Left renal pelvis (tissue), 4 donors: ENCODE data around the gene PARD3B. TPM values are rescaled to one million over a fixed set of nuclear protein-coding genes. Genes with fewer than 3 reads are reported as not detected.

Experiments
- DNase-seq, 4 donors: peaks; one replicate each; pipeline ENCODE4 v3.0.0-alpha.2; 2013; ENCODE audit warnings: low read depth in 4 of 4, low spot score in 3 of 4
- polyA plus RNA-seq, 4 donors: library from polyadenylated mRNA; unstranded; fragments of 120-200 nt; gene quantifications; one replicate each; pipeline ENCODE4 v1.2.1, GENCODE V29; 2013; ENCODE audit not compliant: insufficient read length in 4 of 4

Gene PARD3B
- polyA plus RNA-seq, 4 donors, result 22.6 to 39.0 (median 35.4) TPM

DNA sequence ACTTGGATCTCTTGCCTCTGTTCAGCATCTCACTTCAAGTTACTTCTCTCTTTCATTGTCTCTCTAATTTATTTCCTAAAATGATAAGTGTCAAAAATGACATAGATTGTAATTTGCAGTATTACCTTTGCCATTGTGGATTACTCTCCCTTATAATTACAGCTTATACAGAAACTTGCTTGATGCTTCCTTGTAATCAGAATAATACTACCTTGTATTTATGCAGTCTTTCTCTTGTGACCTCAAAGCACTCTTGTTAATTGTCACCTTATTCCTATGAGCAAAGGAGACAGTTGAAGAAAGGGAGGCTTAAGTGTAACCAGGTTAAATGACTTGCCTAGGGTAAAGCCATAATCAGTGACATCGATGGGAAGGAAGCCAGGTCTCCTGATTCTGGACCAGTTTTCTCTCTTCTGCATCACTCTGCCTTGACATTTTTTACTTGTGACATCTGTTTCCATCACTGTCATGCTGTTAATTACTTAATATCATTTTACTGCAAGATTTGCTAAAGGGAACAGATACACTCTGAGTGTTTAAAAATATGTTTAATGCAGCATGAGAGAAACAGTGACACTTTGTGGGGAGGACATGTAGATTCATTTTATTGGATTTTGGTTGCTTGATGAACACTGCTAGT is 388.6 kb downstream of the PARD3B start:
- no peak for DNase-seq

DNA sequence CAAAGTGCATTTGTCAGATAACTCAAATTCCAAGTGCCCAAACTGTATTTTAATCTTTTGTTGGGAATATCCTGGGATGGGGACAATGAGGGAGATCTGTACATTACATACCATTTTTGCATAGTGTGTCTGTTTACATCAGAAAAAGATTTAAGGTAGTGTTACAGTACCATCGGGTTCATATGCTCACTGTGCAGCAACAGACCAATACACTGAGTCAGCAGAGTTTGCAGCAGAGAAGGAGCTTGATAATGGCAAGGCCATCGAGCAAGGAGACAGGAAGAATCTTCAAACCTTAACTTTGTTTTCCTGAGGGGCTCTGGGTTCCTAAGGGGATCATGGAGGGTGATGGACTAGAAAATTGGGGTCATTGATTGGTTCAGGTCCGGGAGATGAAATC is 399.7 kb downstream of the PARD3B start:
- no peak for DNase-seq

DNA sequence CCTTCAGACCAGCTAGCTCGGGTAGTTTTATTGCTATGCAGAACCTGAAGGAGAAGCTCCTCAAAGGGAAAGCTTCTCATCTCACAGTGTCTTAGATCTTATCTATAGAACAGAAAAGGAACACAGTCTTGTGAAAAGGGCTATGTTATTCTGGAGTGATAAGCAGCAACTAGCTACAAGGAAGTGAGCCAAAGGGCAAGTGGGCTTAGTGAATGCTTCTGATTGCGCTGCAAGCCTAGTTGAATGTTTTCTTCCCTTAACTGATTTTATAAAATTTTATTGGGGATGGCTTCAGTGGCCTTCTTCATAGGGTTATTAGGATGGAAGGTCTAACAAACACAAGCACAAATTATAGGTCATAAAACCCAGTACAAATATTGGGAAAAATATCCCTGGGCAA is 400.1 kb downstream of the PARD3B start:
- no peak for DNase-seq

DNA sequence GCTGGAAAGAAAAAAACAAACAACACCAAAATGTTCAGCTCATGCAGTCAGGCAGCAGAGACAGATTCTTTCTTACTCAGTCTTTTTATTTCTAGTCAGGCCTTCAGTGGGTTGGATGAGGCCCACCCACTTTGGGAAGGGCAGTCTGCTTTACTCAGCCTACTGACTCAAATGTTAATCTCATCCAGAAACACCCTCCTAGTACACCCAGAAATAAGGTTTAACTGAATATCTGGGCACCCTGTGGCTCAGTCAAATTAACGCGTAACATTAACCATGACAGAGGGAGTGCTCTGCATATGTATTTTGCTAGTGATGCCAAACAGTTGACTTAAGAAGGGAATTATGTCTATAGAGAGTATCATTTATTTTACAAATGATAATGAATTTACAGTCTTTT is 401.6 kb downstream of the PARD3B start:
- DNase-seq, result no peak

DNA sequence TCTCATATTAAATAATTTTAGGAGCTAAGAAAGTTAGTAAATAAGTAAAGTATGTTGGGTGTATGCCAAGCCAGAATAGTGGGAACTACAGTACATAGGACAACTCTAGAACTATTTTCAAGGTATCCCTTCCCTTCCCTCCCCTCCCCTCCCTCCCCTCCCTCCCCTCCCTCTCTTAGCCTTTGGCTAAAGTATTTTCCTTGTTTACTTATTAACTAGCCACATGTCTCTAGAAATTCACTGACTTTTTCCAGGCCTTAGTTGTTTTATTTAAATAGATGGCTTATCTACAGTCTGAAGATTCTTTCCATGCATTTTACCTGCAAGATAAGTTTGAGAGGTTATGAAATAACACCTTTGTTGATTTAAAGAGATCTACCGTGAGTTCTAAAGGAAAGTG is 402.1 kb downstream of the PARD3B start:
- no peak for DNase-seq

DNA sequence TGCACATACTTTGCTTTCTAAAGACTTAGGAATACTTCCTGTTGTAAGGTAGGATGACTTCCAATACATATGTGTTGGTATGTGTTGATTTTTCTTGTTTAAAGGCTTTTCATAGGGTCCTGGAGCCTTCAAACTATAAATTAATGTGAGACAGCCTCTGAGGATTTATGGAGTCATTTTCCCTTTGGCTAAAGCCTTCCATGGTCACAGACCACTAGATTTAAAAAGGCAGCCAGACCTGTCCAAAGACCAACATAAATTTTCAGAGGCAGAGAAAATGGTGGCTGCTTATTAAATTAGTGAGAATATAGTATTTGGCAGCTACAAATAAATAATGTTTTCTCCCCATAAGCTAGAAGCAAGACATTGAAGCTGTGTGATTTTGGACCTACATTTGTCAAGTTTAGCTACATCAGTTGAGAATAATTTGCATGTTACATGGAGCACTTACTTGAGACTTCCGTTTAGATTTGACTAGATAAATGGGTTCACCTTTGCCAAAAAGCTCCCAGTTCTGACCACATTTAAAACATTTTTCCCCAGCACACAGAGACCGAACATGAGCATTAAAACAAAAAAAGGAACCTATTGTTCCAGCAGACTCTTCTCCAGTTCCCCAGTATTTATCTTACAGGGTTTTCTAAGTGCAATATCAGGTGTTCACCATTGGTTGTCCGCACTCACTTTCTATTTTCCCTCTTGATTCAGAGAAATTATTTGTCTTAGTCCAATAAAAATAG is 402.9 kb downstream of the PARD3B start:
- no peak for DNase-seq

DNA sequence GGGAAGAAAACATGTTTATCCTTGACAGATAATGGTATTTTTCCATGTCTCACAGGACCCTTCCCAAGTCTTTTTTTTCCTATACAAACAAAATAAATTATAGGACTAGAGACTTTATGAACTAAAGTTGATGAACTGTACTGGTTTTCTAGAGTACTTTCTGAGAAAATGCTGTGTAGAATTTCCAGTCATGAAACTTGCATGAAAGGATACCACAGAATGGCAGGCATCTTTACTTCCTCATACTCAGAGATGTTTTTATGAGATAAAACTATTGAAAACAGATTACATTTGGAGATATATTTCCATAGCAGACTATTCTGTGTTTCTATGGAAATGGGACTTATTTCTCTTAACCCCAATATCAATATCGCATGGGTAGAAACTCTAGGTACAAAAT is 403.5 kb downstream of the PARD3B start:
- no peak for DNase-seq

DNA sequence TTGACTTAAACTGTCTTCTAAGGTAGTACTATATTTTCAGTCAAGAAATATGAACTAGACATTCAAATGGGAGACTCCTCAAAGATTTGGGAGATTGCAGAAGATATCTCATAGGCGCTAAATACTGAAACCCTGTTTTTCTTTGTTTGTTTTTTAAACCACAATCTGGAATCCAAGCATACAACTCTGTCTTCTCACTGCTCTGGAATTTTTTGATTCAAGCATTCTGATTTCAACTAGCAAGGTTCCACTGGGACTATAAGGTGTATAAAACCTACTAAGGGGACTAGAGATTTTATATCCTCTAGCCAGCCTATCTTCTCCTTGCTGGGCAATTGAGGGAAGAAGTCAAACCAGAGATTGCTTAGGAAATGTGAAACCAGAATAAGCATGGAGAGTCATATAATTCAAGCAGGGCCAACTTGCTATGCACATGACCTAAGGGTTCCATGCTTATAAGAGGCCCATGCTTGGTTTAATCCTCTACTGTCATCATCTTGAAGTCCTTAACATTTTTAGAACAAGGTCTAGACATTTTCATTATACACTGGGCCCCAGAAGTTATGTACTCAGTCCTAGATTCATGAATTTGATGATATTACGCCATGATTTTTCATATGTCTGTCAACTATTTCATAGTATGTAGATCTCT is 405.5 kb downstream of the PARD3B start:
- no peak for DNase-seq

DNA sequence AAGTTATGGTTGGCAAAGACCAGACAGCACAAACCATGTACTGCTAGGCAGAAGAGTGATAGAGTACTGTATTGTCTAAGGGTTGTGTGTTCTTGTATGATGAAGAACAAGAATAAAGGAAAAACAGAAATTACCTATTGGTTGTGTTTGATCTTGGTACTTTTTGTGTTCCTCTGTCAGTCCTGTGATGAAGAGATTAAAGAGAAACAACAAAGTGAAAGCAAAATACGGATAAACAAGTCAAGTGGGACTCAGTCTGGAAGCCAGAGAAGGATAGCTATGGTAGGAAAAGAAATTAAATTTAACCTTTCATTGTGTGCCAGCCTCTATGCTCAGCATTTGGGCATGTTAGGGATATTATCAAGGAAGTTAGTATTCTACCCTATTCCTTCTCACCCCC is 413.1 kb downstream of the PARD3B start:
- no peak for DNase-seq

DNA sequence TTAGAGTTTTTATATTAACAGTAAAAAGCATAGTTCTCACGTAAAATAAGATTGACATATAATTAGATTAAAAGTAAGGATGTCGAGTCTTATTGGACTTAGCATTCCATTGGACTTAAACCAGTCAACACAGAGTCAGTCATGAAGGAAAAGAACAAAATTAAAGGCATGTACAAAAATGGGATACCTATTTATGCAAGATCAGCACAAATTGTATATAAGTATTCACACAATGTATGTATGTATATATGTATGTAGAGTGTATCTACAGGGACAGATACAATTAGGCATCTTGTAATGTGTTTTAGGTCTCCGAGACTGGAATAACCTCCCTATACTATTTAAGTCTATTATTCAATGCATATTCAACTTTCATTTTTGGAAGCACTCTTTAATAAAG is 419.1 kb downstream of the PARD3B start:
- no peak for DNase-seq

DNA sequence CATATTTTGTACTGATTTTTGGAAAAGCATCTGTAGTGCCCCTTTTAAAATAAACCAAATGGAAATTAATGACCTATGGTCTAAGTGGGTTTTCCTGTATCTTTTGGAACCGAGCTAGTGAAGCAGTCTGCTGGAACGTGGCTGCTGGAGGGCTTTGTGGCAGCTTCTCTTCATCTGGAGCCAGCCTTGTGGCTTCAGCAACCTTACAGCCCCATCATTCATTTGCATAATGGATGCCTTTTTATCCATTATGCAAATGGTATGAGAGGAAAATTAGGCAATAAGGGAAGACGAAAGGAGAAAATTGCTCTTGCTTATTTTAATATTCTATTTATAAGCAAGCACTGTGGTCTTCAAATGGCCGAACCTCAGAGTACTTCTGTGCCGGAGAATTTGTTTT is 421.0 kb downstream of the PARD3B start:
- no peak for DNase-seq

DNA sequence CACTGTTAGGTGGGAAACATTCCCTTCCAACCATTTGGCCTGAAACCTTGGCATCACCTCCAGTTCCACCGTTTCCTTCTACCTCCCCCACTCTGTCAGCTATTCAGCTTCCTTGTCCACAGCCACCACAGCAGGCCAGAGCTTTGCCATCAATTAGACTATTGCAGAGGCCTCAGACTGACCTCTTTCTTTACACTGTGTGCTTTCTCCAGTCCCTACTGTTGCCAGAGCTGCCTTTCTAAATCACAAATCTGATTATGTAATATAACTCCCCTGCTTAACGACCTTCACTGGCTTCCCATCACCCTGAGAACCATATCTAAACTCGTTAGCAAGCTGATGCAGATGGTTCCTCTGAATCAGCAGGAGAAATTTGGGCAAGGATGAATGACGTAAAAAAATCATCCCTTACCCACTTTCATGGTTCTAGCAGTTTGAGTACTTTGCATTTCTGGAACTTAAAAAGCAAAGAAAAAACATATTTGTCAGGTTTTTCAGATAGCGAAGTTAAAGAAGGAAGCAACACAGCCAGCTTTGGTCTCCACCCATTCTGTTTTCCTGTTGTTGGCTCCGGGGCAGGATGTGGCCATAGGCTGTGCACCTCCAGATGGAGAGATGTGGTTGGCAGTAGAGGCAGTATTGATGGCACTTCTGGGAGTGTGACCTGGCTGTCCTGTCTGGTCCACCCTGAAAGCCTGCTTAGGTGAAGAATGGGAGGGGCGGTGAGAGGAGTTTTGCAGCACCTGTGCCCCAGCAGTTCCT is 422.1 kb downstream of the PARD3B start:
- DNase-seq, result no peak

DNA sequence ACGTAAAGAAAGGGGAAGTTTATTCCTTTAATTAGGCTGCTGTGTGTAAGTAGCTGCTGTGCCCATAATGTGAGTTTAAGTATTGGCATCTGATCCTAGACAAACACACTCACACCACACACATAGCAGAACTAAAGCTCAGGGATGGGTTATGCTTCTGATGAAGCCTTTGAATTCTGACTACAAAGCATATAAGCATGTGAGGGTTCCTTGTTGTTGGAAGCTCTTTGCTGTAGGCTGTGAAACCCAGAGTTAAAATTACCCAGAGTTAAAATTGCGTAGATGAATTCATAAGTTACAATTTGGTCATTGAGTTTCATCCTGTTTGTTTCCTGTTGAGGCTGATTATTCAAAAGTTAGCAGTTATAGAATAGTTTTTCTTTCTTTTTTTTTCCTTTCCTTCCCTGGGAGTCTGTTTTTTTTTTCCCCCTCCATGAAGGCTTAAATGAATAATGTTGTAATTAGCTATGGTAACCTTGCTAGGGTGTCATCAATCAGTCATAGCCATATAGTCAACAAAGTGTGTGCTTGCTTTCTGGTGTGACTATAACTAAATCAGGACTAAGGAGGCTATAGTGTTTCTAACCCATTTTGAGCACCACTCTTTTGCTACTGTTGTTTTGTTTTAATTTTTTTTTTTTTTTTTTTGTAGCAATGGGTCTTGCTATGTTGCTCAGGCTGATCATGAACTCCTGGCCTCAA is 426.1 kb downstream of the PARD3B start:
- no peak for DNase-seq

DNA sequence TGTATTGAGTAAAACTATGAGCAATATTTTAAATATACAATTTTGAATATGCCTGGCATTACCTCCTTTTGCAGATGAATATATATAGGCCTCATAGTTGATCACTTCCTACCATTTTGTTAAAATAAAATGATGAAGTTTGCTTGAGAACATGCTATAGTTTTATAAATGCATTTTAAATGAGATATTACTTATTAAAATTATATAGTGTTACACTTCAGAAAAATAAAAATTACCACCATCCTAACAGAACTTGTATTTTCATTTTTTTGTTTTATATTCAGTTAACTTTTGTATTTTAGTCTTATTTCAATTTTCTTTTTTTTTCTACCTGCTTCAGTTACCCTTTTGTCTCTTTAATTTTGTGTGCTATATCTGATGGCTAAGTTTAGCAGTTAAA is 426.9 kb downstream of the PARD3B start:
- DNase-seq, result no peak

DNA sequence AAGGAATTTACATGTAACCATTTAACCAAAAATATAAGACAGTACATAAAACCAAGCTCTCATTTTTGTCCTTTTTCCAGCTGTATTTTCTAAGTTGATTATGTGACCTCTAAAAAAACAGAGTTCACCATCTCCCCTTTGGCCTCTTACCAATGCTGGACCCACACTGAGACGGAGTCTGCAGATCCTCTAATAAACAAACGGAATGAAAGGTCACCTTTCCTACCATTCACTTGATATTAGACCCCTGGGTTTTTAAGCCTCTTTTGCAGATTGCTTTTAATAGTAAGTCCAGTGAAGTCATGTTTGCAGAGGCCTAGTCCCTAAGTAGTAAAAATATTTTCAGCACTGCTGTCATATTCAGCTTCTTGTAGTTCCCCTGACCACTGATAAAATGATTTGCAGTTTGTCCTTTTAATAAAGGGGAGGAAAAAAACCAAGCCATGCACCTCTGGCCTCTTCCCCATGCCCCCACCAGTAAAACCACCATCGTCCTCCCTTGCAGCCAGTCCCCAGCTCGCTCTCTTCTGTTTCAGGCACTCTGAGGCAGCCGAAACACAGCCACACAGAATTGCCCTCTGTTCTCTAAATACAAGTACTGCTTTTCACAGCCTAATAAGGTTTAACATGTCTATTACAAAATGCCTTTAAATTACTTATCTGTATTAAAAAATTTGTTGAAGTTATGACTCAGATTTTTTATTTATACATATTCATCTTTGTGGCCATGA is 427.5 kb downstream of the PARD3B start:
- no peak for DNase-seq

DNA sequence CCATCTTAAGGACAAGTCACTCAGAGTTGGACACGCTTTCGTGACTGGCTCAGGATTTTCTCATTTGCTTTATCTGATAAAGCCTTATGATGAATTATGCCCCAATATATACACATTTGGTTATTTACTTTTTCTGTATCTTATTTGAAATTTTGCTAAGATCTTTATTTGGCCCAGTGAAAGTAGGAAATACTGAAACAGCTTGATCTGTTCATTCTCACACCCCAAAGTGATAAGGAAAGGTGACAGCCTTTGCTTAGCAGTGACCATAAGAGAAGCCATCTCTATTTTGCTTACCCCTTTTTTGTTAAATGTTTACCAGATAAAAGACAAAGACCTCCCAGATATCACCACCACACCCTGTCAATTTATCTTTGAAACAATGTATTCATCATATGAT is 428.3 kb downstream of the PARD3B start:
- no peak for DNase-seq

DNA sequence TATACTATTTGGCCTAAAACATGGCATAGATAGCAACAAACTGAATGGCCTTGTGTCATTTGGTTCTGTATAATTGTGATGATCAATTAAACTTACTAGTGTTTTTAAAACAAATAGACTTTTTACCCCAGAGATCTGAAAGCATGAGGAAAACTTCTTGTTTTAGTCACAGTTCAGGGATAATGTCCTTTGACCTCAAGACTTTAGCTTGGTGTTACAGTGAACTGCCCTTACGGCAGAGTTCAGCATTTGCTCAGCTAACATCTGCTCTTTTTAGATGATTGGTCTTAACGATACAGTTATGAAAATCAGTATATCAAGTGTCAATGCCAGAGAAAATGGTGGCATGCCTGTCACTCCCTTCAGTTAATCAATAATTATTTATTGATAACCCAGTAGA is 429.2 kb downstream of the PARD3B start:
- DNase-seq, result no peak

DNA sequence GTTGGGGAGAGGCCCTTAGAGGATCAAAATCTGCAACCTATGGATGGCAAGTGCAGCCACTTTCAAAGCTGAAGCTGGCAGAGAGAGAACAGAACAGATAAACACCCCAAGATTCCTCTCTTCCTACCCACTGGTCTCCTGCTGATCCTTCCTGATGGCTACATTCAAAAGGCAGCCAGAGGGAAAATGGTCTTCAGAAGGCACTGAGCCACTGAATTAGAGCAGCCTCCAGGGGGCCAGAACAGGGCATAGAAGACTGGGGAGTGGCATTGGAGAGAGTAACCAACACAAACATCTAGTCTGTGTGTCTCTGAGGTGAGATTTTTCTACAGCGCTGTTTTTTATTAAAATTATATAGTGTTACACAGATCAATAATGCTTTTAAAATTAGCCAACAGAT is 432.6 kb downstream of the PARD3B start:
- DNase-seq, result no peak

DNA sequence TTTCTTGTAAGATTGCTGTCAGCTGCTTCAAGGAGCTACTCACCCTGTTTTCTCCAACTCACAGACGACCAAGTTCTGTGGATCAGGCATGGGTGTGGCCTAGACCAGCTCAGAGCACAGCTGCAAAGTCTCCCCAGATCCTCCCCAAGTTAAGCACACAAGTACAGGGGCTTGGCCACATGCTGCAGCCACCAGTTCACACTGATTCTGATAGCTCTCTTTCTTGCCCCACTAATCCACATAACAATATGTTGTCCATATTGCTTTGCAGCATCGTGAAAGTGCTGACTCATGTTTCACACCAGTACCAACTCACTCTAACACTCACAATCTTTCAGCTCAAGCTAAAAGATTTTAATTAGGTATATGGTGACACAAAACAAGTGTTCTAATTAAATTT is 437.0 kb downstream of the PARD3B start:
- no peak for DNase-seq

DNA sequence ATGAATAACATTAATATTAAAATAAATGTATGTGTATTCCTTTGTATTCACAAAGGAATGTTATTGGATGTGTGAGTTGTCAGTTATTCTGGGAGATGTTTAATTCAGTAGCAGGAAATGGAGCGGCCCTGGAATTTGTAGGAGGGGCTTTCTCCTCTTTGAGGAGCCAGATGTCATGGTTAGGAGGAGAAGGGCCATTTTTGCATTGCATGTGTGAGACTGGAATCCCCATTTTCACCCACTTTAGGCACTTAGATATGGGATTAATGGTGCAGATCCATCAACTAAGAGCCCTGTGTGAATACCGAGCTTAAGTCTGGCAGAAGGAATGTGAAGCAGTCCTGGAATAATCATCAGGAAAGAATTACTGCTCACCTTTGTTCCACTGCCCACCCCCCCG is 439.2 kb downstream of the PARD3B start:
- DNase-seq, result no peak
